K562 (cell line): ENCODE measurements around the gene OR11L1. TPM values are rescaled to one million over a fixed set of nuclear protein-coding genes. Genes with fewer than 3 reads are reported as not detected.

ENCODE experiments used
- REST ChIP-seq, 2 experiments: fragments of 450-650 bp; formaldehyde crosslinking in 1 of 2; IDR thresholded peaks; 2 replicates each; pipeline versions ENCODE4 v1.4.0 to v1.6.1; 2014 to 2020; ENCODE audit warnings: mild to moderate bottlenecking in 2 of 2, borderline replicate concordance in 1 of 2, low read depth in 1 of 2
- polyA plus RNA-seq, 8 experiments: library from polyadenylated mRNA; depleted of rRNA in 4 of 8; stranded (reverse) in 5 of 8; unstranded in 3 of 8; fragments of >200 nt; fragmentation: Nextera tagmentation in 2 of 8; fragmentation: Illumina TruSeq in 1 of 8; extraction: Ambion mirVana in 2 of 8; extraction: Trizol in 1 of 8; gene quantifications; 2 replicates each; pipeline versions ENCODE4 v1.2.1 to v1.2.3, GENCODE V29; 2011 to 2014; ENCODE audit warnings: inconsistent platforms in 1 of 8, missing spikeins in 1 of 8
- total RNA-seq, 7 experiments: library from RNA; depleted of rRNA in 6 of 7; stranded (reverse); fragments of >200 nt in 6 of 7; fragmentation: Illumina TruSeq in 2 of 7; extraction: Trizol in 2 of 7; gene quantifications; 2 replicates each; pipeline versions ENCODE4 v1.2.1 to v1.2.3, GENCODE V29; 2011 to 2021; ENCODE audit warnings: low replicate concordance in 1 of 7

OR11L1 gene
- total and polyA plus RNA-seq, 9 of the 15 experiments (the other 6 are each of a cell fraction or from before 2014, with no cell fraction given), result not detected

- TF ChIP-seq REST (IDR thresholded peaks at IDR 0.05; ENCODE audit: borderline replicate concordance) (no peak), REST (CRISPR knock-in tag; IDR thresholded peaks at IDR 0.05; ENCODE audit: low read depth) (no peak)
- TF ChIP-seq, all 486 proteins: peak for 13
Observed at GRCh38 chr1:247845011-247845692, 3.5 kb upstream of the OR11L1 start (continued).
